ENCODE measurements around the gene SBSN.

The SBSN gene

GRCh38 chr19:35528218-35529038, at the start of gene SBSN:
Gene SBSN (minus strand): TSS chr19:35528311. CDS start chr19:35528281, 30 bp downstream.
- peak; percentile 62 for DNase-seq (ENCODE audit: low spot score)

- no peak for DNase-seq (ENCODE audit: low spot score)
These were observed 43.4 kb upstream of the SBSN start for GRCh38 chr19:35571406-35571965.

- DNase-seq (ENCODE audit: low spot score) = no peak
These were observed 41.2 kb upstream of the SBSN start for GRCh38 chr19:35569281-35569781.

GRCh38 chr19:35566738-35567137, 38.6 kb upstream of the SBSN start:
- DNase-seq (ENCODE audit: low spot score) = no peak

- DNase-seq (ENCODE audit: low spot score) = no peak
These were observed 37.1 kb upstream of the SBSN start for GRCh38 chr19:35565016-35565856.

- DNase-seq (ENCODE audit: low spot score) = no peak
These were observed 35.2 kb upstream of the SBSN start, which contains the start of gene ATP4A for GRCh38 chr19:35563207-35563829. Gene ATP4A (minus strand): TSS chr19:35563658. CDS start chr19:35563629, 29 bp downstream.

- DNase-seq (ENCODE audit: low spot score) = no peak
These were observed 34.7 kb upstream of the SBSN start for GRCh38 chr19:35562776-35563175.

GRCh38 chr19:35562336-35562735, 34.2 kb upstream of the SBSN start:
- no peak for DNase-seq (ENCODE audit: low spot score)

GRCh38 chr19:35561436-35561835, 33.3 kb upstream of the SBSN start:
- DNase-seq (ENCODE audit: low spot score) = no peak

- DNase-seq (ENCODE audit: low spot score) = no peak
These were observed 32.6 kb upstream of the SBSN start for GRCh38 chr19:35560677-35561076.

GRCh38 chr19:35560271-35560670, 32.2 kb upstream of the SBSN start:
- no peak for DNase-seq (ENCODE audit: low spot score)

- no peak for DNase-seq (ENCODE audit: low spot score)
These were observed 31.7 kb upstream of the SBSN start for GRCh38 chr19:35559781-35560180.

GRCh38 chr19:35559281-35559659, 31.2 kb upstream of the SBSN start:
- no peak for DNase-seq (ENCODE audit: low spot score)

GRCh38 chr19:35558400-35559280, 30.5 kb upstream of the SBSN start:
- DNase-seq (ENCODE audit: low spot score) = no peak

GRCh38 chr19:35557539-35558399, 29.7 kb upstream of the SBSN start:
- no peak for DNase-seq (ENCODE audit: low spot score)

- no peak for DNase-seq (ENCODE audit: low spot score)
These were observed 28.9 kb upstream of the SBSN start for GRCh38 chr19:35556846-35557538.

- DNase-seq (ENCODE audit: low spot score) = no peak
These were observed 28.0 kb upstream of the SBSN start for GRCh38 chr19:35556025-35556590.

GRCh38 chr19:35555301-35556005, 27.3 kb upstream of the SBSN start:
- no peak for DNase-seq (ENCODE audit: low spot score)
